ENCODE data around the gene OLIG3. TPM values are rescaled to one million over a fixed set of nuclear protein-coding genes. Genes with fewer than 3 reads are reported as not detected.

OLIG3 gene
- total and polyA plus RNA-seq, 2 of the 8 experiments (the other 6 are each of a cell fraction or from before 2014, with no cell fraction given), result 0.60 to 1.3 TPM

DNA sequence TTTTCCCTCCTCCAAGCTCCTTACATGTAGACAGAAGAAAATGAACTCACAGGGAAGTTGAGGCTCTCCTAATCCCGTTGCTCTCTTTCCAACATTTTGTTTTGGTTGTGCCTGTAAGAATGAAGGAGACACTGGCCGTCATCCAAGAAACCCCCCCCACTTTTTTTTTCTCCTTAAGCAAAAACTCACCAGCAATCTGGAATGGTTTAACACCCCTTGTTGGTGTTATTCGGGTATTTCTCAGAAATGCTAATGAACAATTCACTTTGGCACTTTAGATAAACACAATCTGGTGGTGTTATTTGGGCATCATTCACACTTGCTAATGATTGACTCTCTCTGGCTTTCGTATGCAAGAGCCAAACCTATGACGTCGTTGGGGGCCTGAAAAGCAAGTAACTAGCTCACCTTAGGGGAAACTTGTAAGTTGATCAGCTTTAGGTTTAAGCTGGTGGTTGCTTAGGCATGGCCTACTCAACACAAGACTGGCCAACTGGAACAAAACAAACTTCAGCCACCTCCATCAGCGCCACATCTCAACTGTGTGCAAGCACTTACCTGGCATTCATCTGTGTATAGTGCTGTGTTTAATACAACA lies 24.3 kb upstream of the OLIG3 start:
- Histone ChIP-seq H2AK5ac (ENCODE audit: low read depth, low read length) (peak overlapping the region; percentile 4; the same call in 1 of the 2 replicates), H3K27ac (ENCODE audit: low read depth, low read length) (no peak overlapping the region), H3K4me1 (replicated peaks in 1 of 4; ENCODE audit: control insufficient read depth in 3 of 4, insufficient read depth in 4 of 4, low read length in 3 of 4) (peaks cover 4 to 20% (median 14%) of the 10 kb centered on the region in 4 experiments; a peak in 6 of 7 replicates), H4K91ac (replicated peaks; ENCODE audit: insufficient read length, low read length) (no peak overlapping the region), H2BK5ac (ENCODE audit: low read depth, low read length) (0 out of 2 replicates have a peak overlapping the region, but pooled peaks have one; percentile 1), H3K56ac (replicated peaks; ENCODE audit: insufficient read length, low read depth, low read length) (no peak overlapping the region), H3K79me1 (ENCODE audit: low read depth, low read length) (no peaks in the 10 kb centered on the region), H3K18ac (ENCODE audit: extremely low read depth, low read length) (no peak overlapping the region; the same call in 1 of the 2 replicates), H2BK15ac (ENCODE audit: low read length) (no peak overlapping the region), H4K8ac (ENCODE audit: extremely low read depth, insufficient read depth, low read length) (no peak overlapping the region), H3K23ac (ENCODE audit: insufficient read length) (no peak overlapping the region), H4K20me1 (replicated peaks in 1 of 2; ENCODE audit: control insufficient read depth in 1 of 2, insufficient read depth in 2 of 2, low read length in 2 of 2) (no peaks in the 10 kb centered on the region), H3K9me3 (ENCODE audit: insufficient read depth in 2 of 2, low read depth in 1 of 2, low read length in 1 of 2) (no peaks in the 10 kb centered on the region), H3K36me3 (ENCODE audit: control insufficient read depth in 2 of 4, insufficient read depth in 4 of 4, low read length in 3 of 4) (no peaks in the 10 kb centered on the region), H3K79me2 (ENCODE audit: control insufficient read depth in 1 of 2, insufficient read depth in 2 of 2, low read length in 2 of 2) (no peaks in the 10 kb centered on the region), H2BK12ac (ENCODE audit: low read depth, low read length) (peak overlapping the region; percentile 20; the same call in 1 of the 2 replicates), H3K9ac (replicated peaks in 1 of 4; ENCODE audit: extremely low read depth in 1 of 4, low read depth in 3 of 4, low read length in 3 of 4) (no peak overlapping the region), H4K5ac (ENCODE audit: insufficient read length, low read depth, low read length) (no peak overlapping the region), H3K14ac (ENCODE audit: insufficient read length) (no peak overlapping the region), H3K4me2 (ENCODE audit: insufficient read depth in 1 of 2, low read depth in 2 of 2, low read length in 2 of 2) (peak overlapping the region; percentile 27 to 39; a peak in 3 of 4 replicates), H3K4ac (replicated peaks; ENCODE audit: insufficient read length, low read depth, low read length) (no peak overlapping the region), H2BK20ac (ENCODE audit: low read length) (no peak overlapping the region), H2AFZ (ENCODE audit: low read length) (no peak overlapping the region), H3K27me3 (replicated peaks in 1 of 4; ENCODE audit: control insufficient read depth in 3 of 4, extremely low read depth in 1 of 4, insufficient read depth in 3 of 4, low read length in 3 of 4) (peaks cover 0 to 3% (median 0%) of the 10 kb centered on the region in 4 experiments; a peak in 3 of 7 replicates), H3K4me3 (ENCODE audit: extremely low read depth in 1 of 4, insufficient read depth in 2 of 4, low read depth in 3 of 4, low read length in 4 of 4) (peak overlapping the region in 1 of 4 experiments; percentile 15; a peak in 1 of 8 replicates), H3K23me2 (ENCODE audit: low read depth, low read length) (no peaks in the 10 kb centered on the region), H2BK120ac (replicated peaks; ENCODE audit: low read depth, low read length) (no peak overlapping the region)
- ChIA-PET CTCF (ENCODE audit: partially characterized antibody) (interaction anchor here (0.7 to 3.5 kb wide), 4 partner anchors 41 to 106 kb away, joined by 3 to 15 read pairs (median 6); no protein-coding TSS in a partner anchor), POLR2A (ENCODE audit: partially characterized antibody) (no interaction called here)
- WGBS, 2 experiments (ENCODE audit: extremely low coverage in 1 of 2, insufficient coverage in 1 of 2, insufficient read length in 1 of 2, insufficient replicate concordance in 2 of 2, low coverage in 1 of 2, low lambda C conversion rate in 2 of 2, missing lambda C conversion rate in 1 of 2), result 35% methylated on average over 7 of the region's 7 CpGs; no CpG with 5 or more reads in 1 of the 2 experiments
- DNase-seq (ENCODE audit: low read depth in 1 of 2, low spot score in 2 of 2) (no peak), FAIRE-seq (no peak)
- TF ChIP-seq CTBP2 (IDR thresholded peaks at IDR 0.05; ENCODE audit: borderline replicate concordance, insufficient read depth, insufficient read length, low read length) (no peak), BCL11A (IDR thresholded peaks at IDR 0.05; ENCODE audit: low read depth in 2 of 2, low read length in 2 of 2) (no peak), CREB1 (IDR thresholded peaks at IDR 0.05) (peak; percentile 59; the same call in 1 of the 2 replicates)
- TF ChIP-seq, protein P1, sequence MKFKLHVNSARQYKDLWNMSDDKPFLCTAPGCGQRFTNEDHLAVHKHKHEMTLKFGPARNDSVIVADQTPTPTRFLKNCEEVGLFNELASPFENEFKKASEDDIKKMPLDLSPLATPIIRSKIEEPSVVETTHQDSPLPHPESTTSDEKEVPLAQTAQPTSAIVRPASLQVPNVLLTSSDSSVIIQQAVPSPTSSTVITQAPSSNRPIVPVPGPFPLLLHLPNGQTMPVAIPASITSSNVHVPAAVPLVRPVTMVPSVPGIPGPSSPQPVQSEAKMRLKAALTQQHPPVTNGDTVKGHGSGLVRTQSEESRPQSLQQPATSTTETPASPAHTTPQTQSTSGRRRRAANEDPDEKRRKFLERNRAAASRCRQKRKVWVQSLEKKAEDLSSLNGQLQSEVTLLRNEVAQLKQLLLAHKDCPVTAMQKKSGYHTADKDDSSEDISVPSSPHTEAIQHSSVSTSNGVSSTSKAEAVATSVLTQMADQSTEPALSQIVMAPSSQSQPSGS (IDR thresholded peaks at IDR 0.05; ENCODE audit: low read length), result 0 out of 2 replicates have a peak, but pooled peaks have one; percentile 43
